Activated CD8-positive, alpha-beta T cell treated with anti-CD3 and anti-CD28 coated beads for 36 hours (primary cell): ENCODE measurements around the gene AFAP1L2. TPM values are rescaled to one million over a fixed set of nuclear protein-coding genes. Genes with fewer than 3 reads are reported as not detected.

Experiments used
- ATAC-seq: fragments of 200-7000 bp; cut with Tn5 transposase; one replicate; pipeline ENCODE4 v1.10.0; 2021; ENCODE audit warnings: mild to moderate bottlenecking, moderate library complexity
- CTCF ChIA-PET: fragments of 350-600 bp; sonication (Branson Sonifier 250); formaldehyde crosslinking; loops from one replicate; lab custom pipeline; 2021; ENCODE audit warnings: antibody characterized with exemption; lab: Charles Lee
- POLR2A ChIA-PET: fragments of 350-600 bp; sonication (Branson Sonifier 250); formaldehyde crosslinking; loops from one replicate; lab custom pipeline; 2021; ENCODE audit warnings: antibody characterized with exemption; lab: Charles Lee
- DNase-seq: peaks from one replicate; pipeline ENCODE4 v3.0.0-alpha.2; 2020
- H3K27ac Mint-ChIP-seq: one replicate; pipeline ENCODE4 v1.8.0; 2021; ENCODE audit warnings: mild to moderate bottlenecking, mixed read lengths
- H3K27me3 Mint-ChIP-seq: one replicate; pipeline ENCODE4 v1.8.0; 2021; ENCODE audit warnings: mixed read lengths
- H3K36me3 Mint-ChIP-seq: one replicate; pipeline ENCODE4 v1.8.0; 2021; ENCODE audit warnings: low read depth, mixed read lengths
- H3K4me1 Mint-ChIP-seq: one replicate; pipeline ENCODE4 v1.8.0; 2021; ENCODE audit warnings: low read depth, mixed read lengths
- H3K4me3 Mint-ChIP-seq: one replicate; pipeline ENCODE4 v1.8.0; 2021; ENCODE audit warnings: mild to moderate bottlenecking, moderate library complexity, mixed read lengths
- H3K9me3 Mint-ChIP-seq: one replicate; pipeline ENCODE4 v1.8.0; 2021; ENCODE audit warnings: mixed read lengths
- CTCF ChIP-seq: fragments of 200-600 bp; IDR thresholded peaks from one replicate; pipeline ENCODE4 v1.8.0; 2022; ENCODE audit warnings: antibody characterized with exemption, mild to moderate bottlenecking
- intact Hi-C: fragments of 100-400 bp; cut with micrococcal nuclease; formaldehyde crosslinking; loops from one replicate; pipeline ENCODE4 v1.10.0; 2022
- total RNA-seq, 2 experiments: library from RNA; stranded (reverse); gene quantifications; one replicate each; pipeline ENCODE4 v1.2.3, GENCODE V29; 2021

The AFAP1L2 gene
- total RNA-seq, 2 experiments from 2014 or later: 4.9 to 6.3 TPM

GRCh38 chr10:114311496-114312209 lies 92.6 kb downstream of the AFAP1L2 start:
- POLR2A ChIA-PET: no interaction called here
- Mint-ChIP-seq H3K27me3 (no peaks in the 10 kb centered on the region), H3K27ac (no peak overlapping the region), H3K4me1 (peaks cover 4% of the 10 kb centered on the region), H3K9me3 (no peaks in the 10 kb centered on the region), H3K4me3 (no peak overlapping the region), H3K36me3 (no peaks in the 10 kb centered on the region)
- CTCF ChIA-PET: interaction anchor here (2.2 kb wide), 1 partner anchor 7 kb away, joined by 6 read pairs; no protein-coding TSS in a partner anchor
- TF ChIP-seq CTCF: no peak
- intact Hi-C loops: no loop called here
- ATAC-seq (no peak), DNase-seq (no peak)

- ChIA-PET POLR2A (no interaction called here), CTCF (no interaction called here)
- Mint-ChIP-seq H3K4me3 (no peak overlapping the region), H3K9me3 (no peaks in the 10 kb centered on the region), H3K36me3 (no peaks in the 10 kb centered on the region), H3K4me1 (peaks cover 4% of the 10 kb centered on the region), H3K27ac (no peak overlapping the region), H3K27me3 (no peaks in the 10 kb centered on the region)
- DNase-seq: no peak
- no peak for TF ChIP-seq CTCF
- intact Hi-C loops: no loop called here
- no peak for ATAC-seq
Observed at GRCh38 chr10:114311023-114311422, 93.3 kb downstream of the AFAP1L2 start.

DNA sequence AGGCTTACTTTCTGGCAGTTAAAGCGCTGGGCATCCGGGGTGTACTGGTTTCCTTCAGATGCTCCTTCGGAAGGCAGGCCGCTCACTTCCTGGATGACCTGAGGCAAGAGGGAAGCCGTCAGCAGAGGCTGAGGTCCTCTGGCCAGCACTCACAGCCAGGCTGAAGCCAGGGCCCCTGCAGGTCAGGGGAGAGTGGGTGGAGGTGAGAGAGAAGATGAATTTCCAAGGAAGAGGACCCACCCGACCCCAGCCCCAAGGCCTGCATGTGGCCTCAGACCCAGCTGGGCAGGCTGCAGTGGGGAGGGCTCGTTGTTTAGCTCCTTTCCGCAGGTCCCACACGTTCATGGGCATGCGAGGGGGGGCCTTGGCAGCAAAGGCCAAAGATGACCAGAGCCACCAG lies 94.0 kb downstream of the AFAP1L2 start:
- DNase-seq (no peak), ATAC-seq (no peak)
- Mint-ChIP-seq H3K4me3 (no peak overlapping the region), H3K4me1 (peaks cover 4% of the 10 kb centered on the region), H3K9me3 (no peaks in the 10 kb centered on the region), H3K27me3 (no peaks in the 10 kb centered on the region), H3K36me3 (no peaks in the 10 kb centered on the region), H3K27ac (no peak overlapping the region)
- intact Hi-C loops: no loop called here
- CTCF ChIA-PET: no interaction called here
- POLR2A ChIA-PET: interaction anchor here (0.5 kb wide), 1 partner anchor 107 kb away, joined by 3 read pairs; no protein-coding TSS in a partner anchor
- no peak for TF ChIP-seq CTCF

GRCh38 chr10:114309364-114309651 lies 95.0 kb downstream of the AFAP1L2 start:
- no peaks in the 10 kb centered on the region for H3K27me3 Mint-ChIP-seq
- H3K4me3 Mint-ChIP-seq: no peak overlapping the region
- POLR2A ChIA-PET: interaction anchor here (1.7 kb wide), 1 partner anchor 25 kb away, joined by 3 read pairs; no protein-coding TSS in a partner anchor
- no peaks in the 10 kb centered on the region for H3K36me3 Mint-ChIP-seq
- CTCF ChIA-PET: no interaction called here
- H3K9me3 Mint-ChIP-seq: no peaks in the 10 kb centered on the region
- peaks cover 6% of the 10 kb centered on the region for H3K4me1 Mint-ChIP-seq
- intact Hi-C loops: no loop called here
- ATAC-seq: no peak
- no peak for DNase-seq
- no peak overlapping the region for H3K27ac Mint-ChIP-seq
- TF ChIP-seq CTCF: no peak

DNA sequence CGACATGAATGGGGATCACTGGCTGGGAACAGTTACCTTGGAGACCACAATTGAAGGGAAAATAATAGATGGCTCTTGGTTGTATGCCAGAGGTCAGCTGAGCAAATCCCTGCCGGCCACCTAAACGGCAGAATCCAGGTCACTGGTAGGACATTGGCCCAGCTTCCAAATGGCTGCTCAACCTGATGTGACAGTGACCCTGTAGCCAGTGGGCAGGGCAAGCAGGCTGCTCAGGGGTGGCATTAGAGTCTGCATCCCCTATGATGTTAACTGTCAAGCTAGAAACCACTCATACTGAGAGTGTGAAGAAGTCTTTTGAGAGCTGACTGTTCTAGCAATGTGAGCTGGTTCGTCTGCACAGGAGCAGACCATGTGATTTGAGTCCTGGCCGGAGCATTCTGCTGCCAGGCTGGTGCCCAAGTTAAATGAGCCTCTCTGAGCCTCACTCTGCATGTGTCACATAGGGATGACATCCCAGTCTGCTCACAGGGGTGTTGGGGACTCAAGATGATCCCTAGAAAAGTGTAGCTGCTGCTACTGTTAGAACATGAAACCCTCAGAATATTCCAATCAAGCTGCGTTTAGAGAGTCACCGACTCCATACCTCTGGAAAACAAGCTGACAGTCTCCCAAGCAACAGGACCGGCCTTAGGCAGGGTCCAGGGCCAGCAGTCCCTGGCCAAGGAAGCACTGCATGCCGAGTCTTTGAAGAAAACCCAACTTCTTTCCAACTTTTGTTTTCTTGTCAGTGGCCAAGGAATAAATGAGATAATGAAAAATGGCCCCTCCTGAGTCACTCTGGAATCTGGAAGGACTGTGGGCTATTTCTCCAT lies 95.6 kb downstream of the AFAP1L2 start:
- TF ChIP-seq CTCF: no peak
- Mint-ChIP-seq H3K9me3 (no peaks in the 10 kb centered on the region), H3K27me3 (no peaks in the 10 kb centered on the region), H3K4me1 (peaks cover 11% of the 10 kb centered on the region), H3K4me3 (no peak overlapping the region), H3K27ac (no peak overlapping the region), H3K36me3 (no peaks in the 10 kb centered on the region)
- DNase-seq (no peak), ATAC-seq (no peak)
- ChIA-PET CTCF (interaction anchor here (0.8 to 1.4 kb wide), 2 partner anchors 10 to 12 kb away, joined by 3 read pairs; no protein-coding TSS in a partner anchor), POLR2A (interaction anchor here (1.7 kb wide), 1 partner anchor 26 kb away, joined by 3 read pairs; no protein-coding TSS in a partner anchor)
- intact Hi-C loops: no loop called here
